ENCODE measurements around the gene CNTN1.

- TF ChIP-seq POLR2A (IDR thresholded peaks at IDR 0.05) (no peak), POLR2AphosphoS5 (IDR thresholded peaks at IDR 0.05) (no peak)
- TF ChIP-seq, protein P1, sequence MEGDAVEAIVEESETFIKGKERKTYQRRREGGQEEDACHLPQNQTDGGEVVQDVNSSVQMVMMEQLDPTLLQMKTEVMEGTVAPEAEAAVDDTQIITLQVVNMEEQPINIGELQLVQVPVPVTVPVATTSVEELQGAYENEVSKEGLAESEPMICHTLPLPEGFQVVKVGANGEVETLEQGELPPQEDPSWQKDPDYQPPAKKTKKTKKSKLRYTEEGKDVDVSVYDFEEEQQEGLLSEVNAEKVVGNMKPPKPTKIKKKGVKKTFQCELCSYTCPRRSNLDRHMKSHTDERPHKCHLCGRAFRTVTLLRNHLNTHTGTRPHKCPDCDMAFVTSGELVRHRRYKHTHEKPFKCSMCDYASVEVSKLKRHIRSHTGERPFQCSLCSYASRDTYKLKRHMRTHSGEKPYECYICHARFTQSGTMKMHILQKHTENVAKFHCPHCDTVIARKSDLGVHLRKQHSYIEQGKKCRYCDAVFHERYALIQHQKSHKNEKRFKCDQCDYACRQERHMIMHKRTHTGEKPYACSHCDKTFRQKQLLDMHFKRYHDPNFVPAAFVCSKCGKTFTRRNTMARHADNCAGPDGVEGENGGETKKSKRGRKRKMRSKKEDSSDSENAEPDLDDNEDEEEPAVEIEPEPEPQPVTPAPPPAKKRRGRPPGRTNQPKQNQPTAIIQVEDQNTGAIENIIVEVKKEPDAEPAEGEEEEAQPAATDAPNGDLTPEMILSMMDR (IDR thresholded peaks at IDR 0.05), result no peak
Observed at GRCh38 chr12:40854604-40855003, 162.4 kb downstream of the CNTN1 start.

Data from prostate gland (tissue), 2 donors.